Parathyroid adenoma (tissue), 2 donors: ENCODE results near the gene SLC25A26.

Experiments used
- H2AFZ ChIP-seq: fragments of 300-600 bp; sonication (generic); one replicate; pipeline ENCODE4 v1.7.0; 2017; ENCODE audit warnings: antibody characterized with exemption, mild to moderate bottlenecking
- H3K27ac ChIP-seq: fragments of 300-600 bp; sonication (generic); one replicate; pipeline ENCODE4 v1.7.0; 2017
- H3K27me3 ChIP-seq: fragments of 300-600 bp; sonication (generic); one replicate; pipeline ENCODE4 v1.7.0; 2017; ENCODE audit warnings: low read length; ENCODE audit not compliant: control insufficient read depth, insufficient read depth
- H3K36me3 ChIP-seq: fragments of 300-600 bp; sonication (generic); one replicate; pipeline ENCODE4 v1.7.0; 2017; ENCODE audit warnings: low read length; ENCODE audit not compliant: control insufficient read depth, insufficient read depth
- H3K4me1 ChIP-seq: fragments of 300-600 bp; sonication (generic); one replicate; pipeline ENCODE4 v1.7.0; 2017; ENCODE audit warnings: control low read depth
- H3K4me2 ChIP-seq: fragments of 300-600 bp; sonication (generic); one replicate; pipeline ENCODE4 v1.7.0; 2017; ENCODE audit warnings: low read length
- H3K4me3 ChIP-seq: fragments of 300-600 bp; sonication (generic); one replicate; pipeline ENCODE4 v1.7.0; 2017; ENCODE audit warnings: low read depth, low read length
- H3K79me2 ChIP-seq: fragments of 300-600 bp; sonication (generic); one replicate; pipeline ENCODE4 v1.7.0; 2017; ENCODE audit warnings: control low read depth
- H3K9ac ChIP-seq: fragments of 300-600 bp; sonication (generic); one replicate; pipeline ENCODE4 v1.7.0; 2017; ENCODE audit warnings: mild to moderate bottlenecking
- H3K9me3 ChIP-seq: fragments of 300-600 bp; sonication (generic); one replicate; pipeline ENCODE4 v1.7.0; 2017; ENCODE audit warnings: low read length; ENCODE audit not compliant: control insufficient read depth
- TF ChIP-seq, protein P1 (sequence below): fragments of 300-600 bp; sonication (generic); IDR thresholded peaks from one replicate; pipeline ENCODE4 v1.7.0; 2017; ENCODE audit warnings: antibody characterized with exemption, mild to moderate bottlenecking
- donor health status: primary hyperparathyroidism.

SLC25A26 gene

GRCh38 chr3:66312039-66312438, 91.2 kb downstream of the SLC25A26 start:
- Histone ChIP-seq H3K79me2 (peaks cover 51% of the 10 kb centered on the region), H3K27ac (no peak overlapping the region), H3K4me2 (no peak overlapping the region), H2AFZ (no peak overlapping the region), H3K4me3 (no peak overlapping the region), H3K9ac (no peak overlapping the region), H3K36me3 (no peaks in the 10 kb centered on the region), H3K9me3 (no peaks in the 10 kb centered on the region), H3K27me3 (no peaks in the 10 kb centered on the region), H3K4me1 (no peaks in the 10 kb centered on the region)
- TF ChIP-seq, protein P1, sequence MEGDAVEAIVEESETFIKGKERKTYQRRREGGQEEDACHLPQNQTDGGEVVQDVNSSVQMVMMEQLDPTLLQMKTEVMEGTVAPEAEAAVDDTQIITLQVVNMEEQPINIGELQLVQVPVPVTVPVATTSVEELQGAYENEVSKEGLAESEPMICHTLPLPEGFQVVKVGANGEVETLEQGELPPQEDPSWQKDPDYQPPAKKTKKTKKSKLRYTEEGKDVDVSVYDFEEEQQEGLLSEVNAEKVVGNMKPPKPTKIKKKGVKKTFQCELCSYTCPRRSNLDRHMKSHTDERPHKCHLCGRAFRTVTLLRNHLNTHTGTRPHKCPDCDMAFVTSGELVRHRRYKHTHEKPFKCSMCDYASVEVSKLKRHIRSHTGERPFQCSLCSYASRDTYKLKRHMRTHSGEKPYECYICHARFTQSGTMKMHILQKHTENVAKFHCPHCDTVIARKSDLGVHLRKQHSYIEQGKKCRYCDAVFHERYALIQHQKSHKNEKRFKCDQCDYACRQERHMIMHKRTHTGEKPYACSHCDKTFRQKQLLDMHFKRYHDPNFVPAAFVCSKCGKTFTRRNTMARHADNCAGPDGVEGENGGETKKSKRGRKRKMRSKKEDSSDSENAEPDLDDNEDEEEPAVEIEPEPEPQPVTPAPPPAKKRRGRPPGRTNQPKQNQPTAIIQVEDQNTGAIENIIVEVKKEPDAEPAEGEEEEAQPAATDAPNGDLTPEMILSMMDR = no peak

DNA sequence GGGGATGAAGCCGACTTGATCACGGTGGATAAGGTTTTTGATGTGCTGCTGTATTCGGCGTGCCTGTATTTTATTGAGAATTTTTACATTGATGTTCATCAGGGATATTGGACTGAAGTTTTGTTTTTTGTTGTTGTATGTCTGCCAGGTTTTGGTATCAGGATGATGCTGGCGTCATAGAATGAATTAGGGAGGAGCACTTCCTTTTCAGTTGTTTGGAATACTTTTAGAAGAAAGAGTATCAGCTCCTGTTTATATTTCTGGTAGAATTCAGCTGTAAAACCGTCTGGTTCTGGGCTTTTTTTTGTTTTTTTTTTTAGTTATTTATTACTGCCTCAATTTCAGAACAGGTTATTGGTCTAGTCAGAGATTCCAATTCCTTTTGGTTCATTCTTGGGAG, 93.7 kb downstream of the SLC25A26 start:
- no peaks in the 10 kb centered on the region for H3K4me1 ChIP-seq
- TF ChIP-seq, protein P1 = no peak
- H3K36me3 ChIP-seq = no peaks in the 10 kb centered on the region
- H3K9ac ChIP-seq = no peak overlapping the region
- no peak overlapping the region for H3K4me2 ChIP-seq
- peaks cover 39% of the 10 kb centered on the region for H3K79me2 ChIP-seq
- H3K9me3 ChIP-seq = no peaks in the 10 kb centered on the region
- no peaks in the 10 kb centered on the region for H3K27me3 ChIP-seq
- H2AFZ ChIP-seq = no peak overlapping the region
- no peak overlapping the region for H3K4me3 ChIP-seq
- H3K27ac ChIP-seq = no peak overlapping the region

- Histone ChIP-seq H3K4me1 (no peaks in the 10 kb centered on the region), H2AFZ (no peak overlapping the region), H3K4me3 (no peak overlapping the region), H3K79me2 (peaks cover 16% of the 10 kb centered on the region), H3K9me3 (no peaks in the 10 kb centered on the region), H3K27ac (no peak overlapping the region), H3K27me3 (no peaks in the 10 kb centered on the region), H3K9ac (no peak overlapping the region), H3K36me3 (no peaks in the 10 kb centered on the region), H3K4me2 (no peak overlapping the region)
- TF ChIP-seq, protein P1 = no peak
Measured at GRCh38 chr3:66317750-66318376, 97.1 kb downstream of the SLC25A26 start.

DNA sequence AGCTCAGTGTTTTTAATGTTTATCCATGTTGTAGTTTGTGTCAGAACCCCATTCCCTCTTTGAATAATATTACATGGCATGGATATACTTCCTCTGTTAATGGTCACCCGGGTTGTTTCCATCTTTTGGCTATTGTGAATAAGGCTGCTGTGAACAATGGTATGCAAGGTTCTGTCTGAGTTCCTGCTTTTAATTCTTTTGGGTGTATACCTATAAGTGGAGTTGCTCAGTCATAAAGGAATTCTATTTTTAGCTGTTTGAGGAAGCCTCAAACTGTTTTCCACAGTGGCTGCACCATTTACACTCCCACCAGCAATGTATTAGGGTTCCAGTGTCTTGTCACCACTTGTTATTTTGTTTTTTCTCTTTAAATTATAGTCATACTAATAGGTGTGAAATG, 99.6 kb downstream of the SLC25A26 start:
- Histone ChIP-seq H3K27ac (no peak overlapping the region), H3K4me3 (no peak overlapping the region), H3K9me3 (no peaks in the 10 kb centered on the region), H3K27me3 (no peaks in the 10 kb centered on the region), H3K79me2 (peaks cover 8% of the 10 kb centered on the region), H2AFZ (no peak overlapping the region), H3K4me2 (no peak overlapping the region), H3K9ac (no peak overlapping the region), H3K36me3 (no peaks in the 10 kb centered on the region), H3K4me1 (no peaks in the 10 kb centered on the region)
- TF ChIP-seq, protein P1 = no peak

DNA sequence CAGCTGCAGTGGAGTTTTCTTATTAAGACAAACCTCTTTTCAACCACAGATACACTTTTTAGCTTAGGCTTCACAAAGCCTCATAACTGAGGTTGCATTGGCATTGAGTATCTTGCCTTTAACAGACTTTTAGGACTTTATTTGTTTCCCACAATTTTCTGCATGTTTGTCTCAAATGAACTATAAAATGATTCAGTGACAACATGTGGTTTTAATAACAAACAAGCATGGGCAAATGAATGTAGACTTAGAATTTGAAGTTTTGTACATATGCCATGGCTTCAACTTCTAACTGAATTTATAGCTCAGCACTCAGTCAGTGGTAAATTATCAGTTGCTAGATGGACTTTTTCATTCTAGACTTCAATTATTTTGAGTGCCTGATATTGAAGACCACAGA, 101.6 kb downstream of the SLC25A26 start:
- H3K4me2 ChIP-seq = no peak overlapping the region
- H3K9me3 ChIP-seq = no peaks in the 10 kb centered on the region
- TF ChIP-seq, protein P1 = no peak
- no peaks in the 10 kb centered on the region for H3K36me3 ChIP-seq
- H3K79me2 ChIP-seq = peaks cover under 1% of the 10 kb centered on the region
- H3K4me3 ChIP-seq = no peak overlapping the region
- H3K27me3 ChIP-seq = no peaks in the 10 kb centered on the region
- H3K4me1 ChIP-seq = no peaks in the 10 kb centered on the region
- H3K27ac ChIP-seq = no peak overlapping the region
- H3K9ac ChIP-seq = no peak overlapping the region
- no peak overlapping the region for H2AFZ ChIP-seq
